Lower lobe of right lung (tissue), 2 donors: ENCODE measurements around the gene CST8. TPM values are rescaled to one million over a fixed set of nuclear protein-coding genes. Genes with fewer than 3 reads are reported as not detected.

Source experiments
- ATAC-seq, 2 donors: fragments of 200-7000 bp; cut with Tn5 transposase; one replicate each; pipeline ENCODE4 v1.9.1; 2020 to 2022; ENCODE audit warnings: mild to moderate bottlenecking in 2 of 2, moderate library complexity in 2 of 2
- DNase-seq: peaks from one replicate; pipeline ENCODE4 v3.0.0-alpha.2; 2020
- H3K27ac ChIP-seq: fragments of 200-600 bp; one replicate; pipeline ENCODE4 v1.8.0; 2022
- H3K27me3 ChIP-seq: fragments of 200-600 bp; one replicate; pipeline ENCODE4 v1.8.0; 2022; ENCODE audit warnings: low read depth
- H3K36me3 ChIP-seq: fragments of 200-600 bp; one replicate; pipeline ENCODE4 v1.8.0; 2022; ENCODE audit warnings: mild to moderate bottlenecking
- H3K4me1 ChIP-seq: fragments of 200-600 bp; one replicate; pipeline ENCODE4 v1.8.0; 2022
- H3K4me3 ChIP-seq: fragments of 200-600 bp; one replicate; pipeline ENCODE4 v1.8.0; 2022; ENCODE audit warnings: mild to moderate bottlenecking
- H3K9me3 ChIP-seq: fragments of 200-600 bp; one replicate; pipeline ENCODE4 v1.8.0; 2022
- intact Hi-C: fragments of 100-400 bp; cut with DNase I; formaldehyde crosslinking; loops from one replicate; pipeline ENCODE4 v1.11.0; 2022
- long read RNA-seq: library from polyadenylated mRNA; unstranded; transcript quantifications from one replicate; pipeline ENCODE4 v2.0.0, GENCODE V29; 2021
- total RNA-seq: library from RNA; stranded (reverse); fragmentation: NEBNext Ultra II Directional; extraction: Animal tissue kit (Norgen Biotek cat#: 25700); gene quantifications from one replicate; pipeline ENCODE4 v1.2.1, GENCODE V29; 2021
- TF ChIP-seq, protein P1 (sequence below): fragments of 200-600 bp; IDR thresholded peaks from one replicate; pipeline ENCODE4 v1.8.0; 2022; ENCODE audit warnings: antibody characterized with exemption, mild to moderate bottlenecking
- donor health status: DM: no; HTN: yes; CAD: no; lungs with severe emphysema.

Gene CST8, protein sequence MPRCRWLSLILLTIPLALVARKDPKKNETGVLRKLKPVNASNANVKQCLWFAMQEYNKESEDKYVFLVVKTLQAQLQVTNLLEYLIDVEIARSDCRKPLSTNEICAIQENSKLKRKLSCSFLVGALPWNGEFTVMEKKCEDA
- not detected for total RNA-seq
- long read RNA-seq: 0 reads

- Histone ChIP-seq H3K27ac (no peak within 1 kb of the TSS), H3K4me3 (no peak within 1 kb of the TSS), H3K27me3 (no peaks in the 10 kb centered on the region), H3K4me1 (no peaks in the 10 kb centered on the region), H3K9me3 (no peaks in the 10 kb centered on the region), H3K36me3 (no peaks in the 10 kb centered on the region)
- intact Hi-C loops: no loop called here
- no peak for DNase-seq
- ATAC-seq: no peak
- TF ChIP-seq, protein P1, sequence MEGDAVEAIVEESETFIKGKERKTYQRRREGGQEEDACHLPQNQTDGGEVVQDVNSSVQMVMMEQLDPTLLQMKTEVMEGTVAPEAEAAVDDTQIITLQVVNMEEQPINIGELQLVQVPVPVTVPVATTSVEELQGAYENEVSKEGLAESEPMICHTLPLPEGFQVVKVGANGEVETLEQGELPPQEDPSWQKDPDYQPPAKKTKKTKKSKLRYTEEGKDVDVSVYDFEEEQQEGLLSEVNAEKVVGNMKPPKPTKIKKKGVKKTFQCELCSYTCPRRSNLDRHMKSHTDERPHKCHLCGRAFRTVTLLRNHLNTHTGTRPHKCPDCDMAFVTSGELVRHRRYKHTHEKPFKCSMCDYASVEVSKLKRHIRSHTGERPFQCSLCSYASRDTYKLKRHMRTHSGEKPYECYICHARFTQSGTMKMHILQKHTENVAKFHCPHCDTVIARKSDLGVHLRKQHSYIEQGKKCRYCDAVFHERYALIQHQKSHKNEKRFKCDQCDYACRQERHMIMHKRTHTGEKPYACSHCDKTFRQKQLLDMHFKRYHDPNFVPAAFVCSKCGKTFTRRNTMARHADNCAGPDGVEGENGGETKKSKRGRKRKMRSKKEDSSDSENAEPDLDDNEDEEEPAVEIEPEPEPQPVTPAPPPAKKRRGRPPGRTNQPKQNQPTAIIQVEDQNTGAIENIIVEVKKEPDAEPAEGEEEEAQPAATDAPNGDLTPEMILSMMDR: no peak
Measured at GRCh38 chr20:23490817-23491216, at the start of gene CST8. Gene CST8 (plus strand): TSS chr20:23491117. CDS start chr20:23491668, 551 bp downstream.

- H3K27me3 ChIP-seq: no peaks in the 10 kb centered on the region
- no peaks in the 10 kb centered on the region for H3K36me3 ChIP-seq
- no peak overlapping the region for H3K4me3 ChIP-seq
- intact Hi-C loops: no loop called here
- peak; percentile 81 to 82 for ATAC-seq
- DNase-seq: no peak
- H3K27ac ChIP-seq: no peak overlapping the region
- TF ChIP-seq, protein P1: peak; percentile 87
- H3K4me1 ChIP-seq: no peaks in the 10 kb centered on the region
- no peaks in the 10 kb centered on the region for H3K9me3 ChIP-seq
Measured at GRCh38 chr20:23441850-23442313, 49.0 kb upstream of the CST8 start.

DNA sequence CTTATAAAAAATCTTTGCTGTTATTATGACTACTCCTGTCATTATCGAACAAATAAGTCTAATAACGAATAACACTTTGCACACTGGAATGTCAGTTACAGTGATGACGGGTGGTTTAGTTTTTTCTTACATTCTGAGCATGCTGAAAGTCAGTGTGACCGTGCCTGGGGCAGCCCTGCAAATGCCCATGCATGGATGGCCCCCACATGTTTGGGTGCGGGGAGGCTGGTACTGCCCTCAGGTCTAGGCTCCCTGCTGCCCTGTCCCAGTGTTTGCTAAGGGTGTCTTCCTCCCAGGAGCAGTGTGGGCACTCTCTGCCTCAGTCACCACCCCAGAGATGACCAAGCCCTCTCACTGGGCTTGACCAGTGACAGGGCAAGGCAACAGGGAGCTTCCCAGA, 48.5 kb upstream of the CST8 start:
- ATAC-seq: no peak
- H3K27me3 ChIP-seq: no peaks in the 10 kb centered on the region
- H3K4me3 ChIP-seq: no peak overlapping the region
- H3K36me3 ChIP-seq: no peaks in the 10 kb centered on the region
- no peak overlapping the region for H3K27ac ChIP-seq
- DNase-seq: no peak
- H3K9me3 ChIP-seq: no peaks in the 10 kb centered on the region
- intact Hi-C loops: no loop called here
- H3K4me1 ChIP-seq: no peaks in the 10 kb centered on the region
- TF ChIP-seq, protein P1: no peak

- Histone ChIP-seq H3K9me3 (no peaks in the 10 kb centered on the region), H3K27ac (no peak overlapping the region), H3K27me3 (no peaks in the 10 kb centered on the region), H3K36me3 (no peaks in the 10 kb centered on the region), H3K4me3 (no peak overlapping the region), H3K4me1 (no peaks in the 10 kb centered on the region)
- TF ChIP-seq, protein P1: no peak
- DNase-seq (no peak), ATAC-seq (no peak)
- intact Hi-C loops: no loop called here
Measured at GRCh38 chr20:23444859-23445258, 46.1 kb upstream of the CST8 start.

GRCh38 chr20:23445596-23446217, 45.2 kb upstream of the CST8 start:
- Histone ChIP-seq H3K9me3 (no peaks in the 10 kb centered on the region), H3K27me3 (no peaks in the 10 kb centered on the region), H3K27ac (no peak overlapping the region), H3K4me1 (no peaks in the 10 kb centered on the region), H3K4me3 (no peak overlapping the region), H3K36me3 (no peaks in the 10 kb centered on the region)
- ATAC-seq: no peak
- TF ChIP-seq, protein P1: no peak
- no peak for DNase-seq
- intact Hi-C loops: no loop called here
